Type B pancreatic cell (in vitro differentiated cells): Measurements from ENCODE around the gene SDK2. TPM values are rescaled to one million over a fixed set of nuclear protein-coding genes. Genes with fewer than 3 reads are reported as not detected.

Experiments used
- DNase-seq: peaks from one replicate; pipeline ENCODE4 v3.0.0; 2021; ENCODE audit warnings: mixed read lengths; ENCODE audit not compliant: unreplicated experiment; ENCODE audit errors: extremely low spot score
- H3K27ac Mint-ChIP-seq: 2 replicates; pipeline ENCODE4 v1.8.0; 2021; ENCODE audit warnings: mild to moderate bottlenecking, mixed read lengths
- H3K27me3 Mint-ChIP-seq: 2 replicates; pipeline ENCODE4 v1.8.0; 2021; ENCODE audit warnings: mixed read lengths
- H3K36me3 Mint-ChIP-seq: 2 replicates; pipeline ENCODE4 v1.8.0; 2021; ENCODE audit warnings: mixed read lengths
- H3K4me1 Mint-ChIP-seq: one replicate; pipeline ENCODE4 v1.8.0; 2021; ENCODE audit warnings: mixed read lengths; ENCODE audit not compliant: unreplicated experiment
- H3K4me3 Mint-ChIP-seq: 2 replicates; pipeline ENCODE4 v1.8.0; 2021; ENCODE audit warnings: mild to moderate bottlenecking, mixed read lengths
- H3K9me3 Mint-ChIP-seq: 2 replicates; pipeline ENCODE4 v1.8.0; 2021; ENCODE audit warnings: mixed read lengths
- total RNA-seq: library from RNA; stranded (reverse); gene quantifications from 2 replicates; pipeline ENCODE4 v1.2.1, GENCODE V29; 2021; ENCODE audit warnings: low replicate concordance
- TF ChIP-seq, protein P1 (sequence below): fragments of 200-600 bp; sonication (generic); conservative IDR thresholded peaks from 2 replicates; pipeline ENCODE4 v1.5.0; 2021; ENCODE audit warnings: antibody characterized with exemption, mild to moderate bottlenecking

Gene SDK2
- total RNA-seq, 1 donor from 2014 or later = 47.3 TPM

DNA sequence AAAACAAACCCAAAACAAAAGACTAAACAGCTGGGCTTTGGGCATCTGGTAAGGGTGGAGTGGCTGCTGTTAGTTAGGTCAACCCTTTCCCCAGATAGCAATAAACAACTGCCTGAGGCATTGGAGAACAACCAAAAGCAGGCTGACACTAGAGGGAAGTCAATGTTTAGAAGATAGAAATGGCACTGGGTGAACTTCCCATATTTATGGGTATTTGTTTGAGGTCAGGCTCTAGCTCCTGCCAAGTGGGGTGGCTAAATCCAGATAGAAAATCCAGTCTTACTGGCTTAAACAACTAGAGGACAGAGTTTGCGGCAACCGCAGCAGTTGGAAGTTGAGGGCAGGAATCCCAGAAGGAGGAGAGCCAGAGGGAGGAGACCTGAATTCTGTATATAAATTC lies 79.4 kb downstream of the SDK2 start:
- Mint-ChIP-seq H3K9me3 (no peaks in the 10 kb centered on the region), H3K27me3 (no peaks in the 10 kb centered on the region), H3K36me3 (peaks cover 4% of the 10 kb centered on the region), H3K4me3 (no peak overlapping the region), H3K4me1 (peaks cover 22% of the 10 kb centered on the region), H3K27ac (no peak overlapping the region)
- no peak for DNase-seq
- TF ChIP-seq, protein P1, sequence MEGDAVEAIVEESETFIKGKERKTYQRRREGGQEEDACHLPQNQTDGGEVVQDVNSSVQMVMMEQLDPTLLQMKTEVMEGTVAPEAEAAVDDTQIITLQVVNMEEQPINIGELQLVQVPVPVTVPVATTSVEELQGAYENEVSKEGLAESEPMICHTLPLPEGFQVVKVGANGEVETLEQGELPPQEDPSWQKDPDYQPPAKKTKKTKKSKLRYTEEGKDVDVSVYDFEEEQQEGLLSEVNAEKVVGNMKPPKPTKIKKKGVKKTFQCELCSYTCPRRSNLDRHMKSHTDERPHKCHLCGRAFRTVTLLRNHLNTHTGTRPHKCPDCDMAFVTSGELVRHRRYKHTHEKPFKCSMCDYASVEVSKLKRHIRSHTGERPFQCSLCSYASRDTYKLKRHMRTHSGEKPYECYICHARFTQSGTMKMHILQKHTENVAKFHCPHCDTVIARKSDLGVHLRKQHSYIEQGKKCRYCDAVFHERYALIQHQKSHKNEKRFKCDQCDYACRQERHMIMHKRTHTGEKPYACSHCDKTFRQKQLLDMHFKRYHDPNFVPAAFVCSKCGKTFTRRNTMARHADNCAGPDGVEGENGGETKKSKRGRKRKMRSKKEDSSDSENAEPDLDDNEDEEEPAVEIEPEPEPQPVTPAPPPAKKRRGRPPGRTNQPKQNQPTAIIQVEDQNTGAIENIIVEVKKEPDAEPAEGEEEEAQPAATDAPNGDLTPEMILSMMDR = no peak

DNA sequence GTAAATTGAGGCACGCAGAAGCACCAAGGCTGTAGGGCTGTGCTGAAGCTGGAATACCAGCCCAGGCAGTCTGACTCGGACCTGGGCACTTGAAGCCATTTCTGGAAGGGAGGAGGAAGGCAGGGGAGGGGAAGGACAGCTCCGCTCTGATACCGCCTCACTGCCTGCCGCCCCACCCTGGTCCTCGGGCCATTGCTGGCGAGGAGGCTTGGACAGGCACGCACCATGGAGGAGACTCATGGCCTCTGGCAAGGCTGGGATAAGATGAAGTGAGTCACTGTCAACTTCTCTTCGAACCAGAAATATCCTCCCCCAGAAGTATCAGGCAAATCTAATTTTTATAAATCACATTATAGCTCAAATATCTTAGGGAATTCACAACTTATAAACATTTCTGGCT lies 81.3 kb downstream of the SDK2 start:
- no peaks in the 10 kb centered on the region for H3K27me3 Mint-ChIP-seq
- no peak for DNase-seq
- peaks cover 4% of the 10 kb centered on the region for H3K36me3 Mint-ChIP-seq
- peak overlapping the region; percentile 48 for H3K27ac Mint-ChIP-seq
- H3K9me3 Mint-ChIP-seq = no peaks in the 10 kb centered on the region
- TF ChIP-seq, protein P1 = no peak
- H3K4me1 Mint-ChIP-seq = peaks cover 22% of the 10 kb centered on the region
- H3K4me3 Mint-ChIP-seq = no peak overlapping the region

DNA sequence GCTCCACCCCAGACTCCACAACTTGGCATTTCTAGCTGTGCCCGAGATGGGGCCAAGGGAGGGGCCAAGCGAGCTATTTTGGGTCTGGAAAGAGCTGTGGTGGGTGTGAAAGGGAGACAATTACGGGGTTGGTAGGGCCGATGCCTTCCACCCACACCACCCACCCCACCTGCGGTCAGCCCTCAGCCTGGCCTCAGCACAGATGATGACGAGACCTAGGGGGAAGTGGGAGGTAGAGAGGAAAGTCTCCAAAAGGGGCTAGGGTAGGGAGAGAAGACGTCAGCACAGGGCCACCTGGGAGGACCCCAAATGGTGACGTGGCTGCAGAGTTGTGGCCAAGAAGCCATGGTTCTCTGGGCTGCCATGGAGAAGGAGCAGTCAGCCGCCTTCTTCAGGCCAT lies 83.1 kb downstream of the SDK2 start:
- peaks cover 23% of the 10 kb centered on the region for H3K4me1 Mint-ChIP-seq
- TF ChIP-seq, protein P1 = no peak
- H3K27me3 Mint-ChIP-seq = peaks cover 4% of the 10 kb centered on the region
- DNase-seq = no peak
- H3K27ac Mint-ChIP-seq = no peak overlapping the region
- H3K4me3 Mint-ChIP-seq = no peak overlapping the region
- peaks cover 3% of the 10 kb centered on the region for H3K36me3 Mint-ChIP-seq
- H3K9me3 Mint-ChIP-seq = no peaks in the 10 kb centered on the region

DNA sequence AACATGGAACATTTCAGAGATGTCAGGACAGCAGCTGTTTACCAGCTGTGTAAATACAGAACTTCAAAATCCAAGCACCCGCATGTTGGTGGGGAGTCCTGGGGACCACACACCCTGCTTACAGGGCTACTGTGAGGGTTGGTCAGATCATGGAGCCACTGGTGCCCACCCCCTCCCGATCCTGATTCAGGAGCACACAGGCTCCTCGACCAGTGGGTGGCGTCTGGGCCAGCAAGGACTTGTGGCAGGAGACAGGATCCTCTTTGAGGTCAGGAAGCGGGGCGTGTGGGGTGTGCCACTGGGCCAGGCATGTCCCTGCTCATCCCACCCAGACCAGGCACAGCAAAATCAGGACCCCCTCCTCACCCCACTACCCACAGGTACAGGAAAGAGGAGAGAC lies 83.6 kb downstream of the SDK2 start:
- peaks cover 4% of the 10 kb centered on the region for H3K27me3 Mint-ChIP-seq
- no peak for DNase-seq
- TF ChIP-seq, protein P1 = no peak
- peaks cover 27% of the 10 kb centered on the region for H3K4me1 Mint-ChIP-seq
- H3K36me3 Mint-ChIP-seq = no peaks in the 10 kb centered on the region
- H3K27ac Mint-ChIP-seq = no peak overlapping the region
- no peaks in the 10 kb centered on the region for H3K9me3 Mint-ChIP-seq
- no peak overlapping the region for H3K4me3 Mint-ChIP-seq

DNA sequence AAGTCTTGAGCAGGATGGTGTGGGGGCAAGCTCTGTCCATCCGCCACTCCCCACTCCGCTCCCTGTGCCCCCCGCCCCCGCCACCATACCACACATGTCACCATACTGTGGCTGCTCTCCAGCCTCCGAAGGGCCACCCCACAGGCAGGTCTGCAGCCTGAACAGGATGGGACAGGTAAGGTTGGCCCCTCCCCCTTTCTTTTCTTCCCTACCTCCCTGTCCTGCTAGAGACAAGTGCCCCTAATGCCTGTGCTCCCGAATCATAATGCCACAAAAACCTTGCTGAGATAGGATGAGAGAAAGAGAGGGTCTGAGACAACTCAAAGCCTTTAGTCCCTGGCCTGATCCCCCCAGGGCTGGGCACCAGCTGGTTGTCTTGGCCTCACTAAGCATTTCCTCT lies 84.7 kb downstream of the SDK2 start:
- Mint-ChIP-seq H3K4me3 (no peak overlapping the region), H3K4me1 (peaks cover 34% of the 10 kb centered on the region), H3K36me3 (no peaks in the 10 kb centered on the region), H3K9me3 (no peaks in the 10 kb centered on the region), H3K27ac (no peak overlapping the region), H3K27me3 (peaks cover 4% of the 10 kb centered on the region)
- DNase-seq = no peak
- TF ChIP-seq, protein P1 = no peak
